Measurements from ENCODE around the gene CMIP.

The CMIP gene

DNA sequence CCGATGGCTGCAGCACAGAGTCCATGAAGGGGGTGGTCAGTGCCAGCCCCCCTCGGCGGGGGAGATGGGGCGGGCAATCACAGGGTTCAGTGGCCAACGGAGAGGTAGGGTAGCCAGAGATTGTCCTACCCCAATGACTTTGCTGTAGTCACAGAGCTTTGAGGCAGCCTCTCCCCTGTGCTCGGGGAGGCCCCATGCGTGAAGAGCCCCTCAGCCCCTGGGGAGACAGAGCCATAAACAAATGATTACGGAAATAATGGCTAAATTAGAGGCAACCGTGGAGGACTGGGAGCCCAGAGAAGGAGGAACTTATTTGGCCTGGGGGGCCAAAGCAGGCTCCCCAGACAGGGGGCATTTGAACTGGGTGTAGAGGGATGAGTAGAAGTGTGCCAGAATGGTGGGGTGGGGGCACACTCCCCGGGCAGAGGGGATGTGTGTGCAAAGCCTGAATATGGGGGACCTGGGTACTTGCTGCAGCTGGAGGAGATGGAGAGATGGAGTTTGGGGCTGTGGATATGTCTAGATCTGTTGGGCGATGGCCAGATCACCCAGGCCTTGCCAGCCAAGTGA lies 164.8 kb downstream of the CMIP start:
- Histone ChIP-seq H3K36me3 (ENCODE audit: control insufficient read depth, insufficient read depth, low read length) (no peaks in the 10 kb centered on the region; the same call in 1 of the 2 replicates), H3K4me3 (replicated peaks; ENCODE audit: low read depth, low read length) (no peak overlapping the region), H3K27me3 (replicated peaks; ENCODE audit: control insufficient read depth, insufficient read depth, low read length) (no peaks in the 10 kb centered on the region)
- no peak for TF ChIP-seq CTCF (IDR thresholded peaks at IDR 0.05; ENCODE audit: insufficient read depth, low read length, poor library complexity, severe bottlenecking)
- no peak for DNase-seq (ENCODE audit: extremely low read depth, insufficient read length)

DNA sequence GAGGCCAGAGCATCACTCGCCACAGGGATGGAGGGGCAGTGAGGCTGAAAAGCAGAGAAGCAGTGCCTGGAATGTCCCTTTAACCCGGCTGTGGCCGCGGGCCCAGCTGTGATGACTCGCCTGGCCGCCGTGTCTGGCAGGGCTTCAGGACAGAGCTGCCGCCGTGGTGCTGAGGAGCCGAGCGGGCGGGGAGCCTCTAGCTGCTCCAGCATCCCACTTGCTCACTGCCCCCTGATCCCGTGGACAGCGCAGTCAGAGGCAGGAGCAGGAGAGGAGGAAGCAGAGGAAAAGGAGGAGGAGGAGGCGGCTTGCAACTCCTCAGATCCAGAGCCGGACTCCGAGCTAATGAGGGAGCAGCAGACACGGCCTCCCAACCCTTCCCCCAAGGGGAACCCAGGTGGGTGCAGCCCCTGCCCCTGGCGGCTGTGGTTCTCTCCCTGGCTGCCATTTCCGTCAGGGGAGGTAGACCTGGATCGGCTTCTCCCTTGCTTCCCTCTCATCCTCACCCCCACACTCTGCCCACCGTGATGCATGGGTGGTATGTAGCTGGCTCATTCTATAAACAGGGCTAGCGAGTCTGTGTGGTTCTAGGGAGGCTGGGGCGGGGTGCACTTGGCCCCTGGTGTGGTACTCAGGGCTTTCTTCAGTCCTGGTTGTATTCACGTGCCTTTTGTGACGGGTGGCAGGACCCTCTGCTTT lies 165.7 kb downstream of the CMIP start:
- no peak for TF ChIP-seq CTCF (IDR thresholded peaks at IDR 0.05; ENCODE audit: insufficient read depth, low read length, poor library complexity, severe bottlenecking)
- Histone ChIP-seq H3K4me3 (replicated peaks; ENCODE audit: low read depth, low read length) (no peak overlapping the region), H3K27me3 (replicated peaks; ENCODE audit: control insufficient read depth, insufficient read depth, low read length) (no peaks in the 10 kb centered on the region), H3K36me3 (ENCODE audit: control insufficient read depth, insufficient read depth, low read length) (no peaks in the 10 kb centered on the region; the same call in 1 of the 2 replicates)
- DNase-seq (ENCODE audit: extremely low read depth, insufficient read length): no peak

GRCh38 chr16:81610936-81611335 lies 166.3 kb downstream of the CMIP start:
- Histone ChIP-seq H3K4me3 (replicated peaks; ENCODE audit: low read depth, low read length) (no peak overlapping the region), H3K27me3 (replicated peaks; ENCODE audit: control insufficient read depth, insufficient read depth, low read length) (no peaks in the 10 kb centered on the region), H3K36me3 (ENCODE audit: control insufficient read depth, insufficient read depth, low read length) (no peaks in the 10 kb centered on the region; the same call in 1 of the 2 replicates)
- TF ChIP-seq CTCF (IDR thresholded peaks at IDR 0.05; ENCODE audit: insufficient read depth, low read length, poor library complexity, severe bottlenecking): no peak
- no peak for DNase-seq (ENCODE audit: extremely low read depth, insufficient read length)

DNA sequence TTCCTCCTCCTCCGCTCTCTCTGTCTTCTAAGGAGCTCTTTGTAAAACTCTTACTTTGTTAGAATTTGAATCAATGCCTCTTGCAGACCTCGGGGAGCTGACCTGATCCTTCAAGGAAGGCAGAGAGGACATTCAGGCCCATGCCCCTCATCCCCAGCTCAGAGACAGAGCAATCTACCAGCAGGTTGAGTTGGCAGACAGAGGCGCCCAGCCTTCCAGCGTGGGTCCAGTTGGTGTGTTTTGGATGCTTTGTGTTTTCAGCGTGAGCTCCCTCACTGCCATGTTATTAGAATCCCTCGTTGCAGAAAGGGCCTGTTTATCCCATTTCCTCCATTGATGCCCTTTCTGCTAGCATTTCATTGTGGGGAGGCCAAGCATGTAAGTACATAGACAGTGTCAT lies 167.1 kb downstream of the CMIP start:
- Histone ChIP-seq H3K4me3 (replicated peaks; ENCODE audit: low read depth, low read length) (no peak overlapping the region), H3K27me3 (replicated peaks; ENCODE audit: control insufficient read depth, insufficient read depth, low read length) (no peaks in the 10 kb centered on the region), H3K36me3 (ENCODE audit: control insufficient read depth, insufficient read depth, low read length) (no peaks in the 10 kb centered on the region; the same call in 1 of the 2 replicates)
- no peak for TF ChIP-seq CTCF (IDR thresholded peaks at IDR 0.05; ENCODE audit: insufficient read depth, low read length, poor library complexity, severe bottlenecking)
- no peak for DNase-seq (ENCODE audit: extremely low read depth, insufficient read length)

- Histone ChIP-seq H3K36me3 (ENCODE audit: control insufficient read depth, insufficient read depth, low read length) (no peaks in the 10 kb centered on the region; the same call in 1 of the 2 replicates), H3K4me3 (replicated peaks; ENCODE audit: low read depth, low read length) (no peak overlapping the region), H3K27me3 (replicated peaks; ENCODE audit: control insufficient read depth, insufficient read depth, low read length) (no peaks in the 10 kb centered on the region)
- DNase-seq (ENCODE audit: extremely low read depth, insufficient read length): no peak
- no peak for TF ChIP-seq CTCF (IDR thresholded peaks at IDR 0.05; ENCODE audit: insufficient read depth, low read length, poor library complexity, severe bottlenecking)
Observed at GRCh38 chr16:81612351-81613163, 167.9 kb downstream of the CMIP start.

All from GM06990 (cell line).